ENCODE measurements around the gene MCM9. TPM values are rescaled to one million over a fixed set of nuclear protein-coding genes. Genes with fewer than 3 reads are reported as not detected.
A peak's percentile ranks its signal among the peaks of the same experiment; 100 is the strongest.

MCM9 gene
- total and polyA plus RNA-seq, 2 of the 4 experiments (the other 2 are of a cell fraction) = 3.5 to 7.2 TPM

DNA sequence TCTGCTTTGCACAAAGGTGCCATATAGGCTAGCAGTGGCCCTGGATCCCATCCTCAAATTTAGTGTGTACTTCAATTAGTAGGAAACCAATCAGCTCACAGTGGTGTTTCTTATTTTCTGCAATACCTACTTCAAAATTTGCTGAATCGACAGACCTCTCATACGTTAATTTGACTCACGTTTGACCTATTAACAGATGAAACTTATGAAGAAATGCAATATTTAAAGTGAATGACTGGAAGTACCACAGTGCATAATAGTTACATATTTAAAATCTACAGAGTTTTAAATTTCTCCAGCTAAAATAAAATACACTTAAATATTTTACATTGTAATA is 47.6 kb upstream of the MCM9 start:
- Histone ChIP-seq H4K91ac (ENCODE audit: insufficient read depth, low read depth, low read length) (no peak overlapping the region), H3K4me3 (ENCODE audit: insufficient read depth, low read depth, low read length) (no peak overlapping the region), H3K23ac (ENCODE audit: low read depth, low read length) (no peak overlapping the region), H2BK20ac (ENCODE audit: low read depth, low read length) (no peak overlapping the region), H4K5ac (ENCODE audit: low read depth, low read length) (no peak overlapping the region), H3K4me2 (ENCODE audit: low read depth, low read length) (no peak overlapping the region), H3K27me3 (ENCODE audit: control insufficient read depth, insufficient read depth, low read length) (no peaks in the 10 kb centered on the region), H4K20me1 (ENCODE audit: insufficient read depth, low read length) (no peaks in the 10 kb centered on the region), H3K9ac (ENCODE audit: low read depth, low read length) (no peak overlapping the region), H3K4me1 (ENCODE audit: control insufficient read depth, insufficient read depth, low read length) (no peaks in the 10 kb centered on the region), H2AFZ (replicated peaks; ENCODE audit: low read length, poor library complexity) (no peak overlapping the region), H3K79me1 (ENCODE audit: low read depth in 1 of 2, low read length in 2 of 2) (no peaks in the 10 kb centered on the region), H2AK5ac (ENCODE audit: low read depth, low read length) (no peak overlapping the region), H3K27ac (ENCODE audit: insufficient read depth, low read length) (no peak overlapping the region), H3K56ac (ENCODE audit: extremely low read depth, insufficient read depth, low read length) (no peak overlapping the region), H2AK9ac (replicated peaks; ENCODE audit: low read depth, low read length, poor library complexity) (no peak overlapping the region), H4K8ac (ENCODE audit: low read depth in 2 of 2, low read length in 2 of 2) (no peak overlapping the region), H3K4ac (ENCODE audit: low read depth, low read length) (no peak overlapping the region), H3K36me3 (ENCODE audit: control insufficient read depth, insufficient read depth, low read length) (no peaks in the 10 kb centered on the region), H3K14ac (replicated peaks; ENCODE audit: low read depth, low read length) (no peak overlapping the region), H2BK5ac (ENCODE audit: low read depth, low read length, poor library complexity, severe bottlenecking) (no peak overlapping the region), H3K18ac (ENCODE audit: low read depth, low read length) (no peak overlapping the region), H2BK15ac (ENCODE audit: low read depth, low read length) (no peak overlapping the region), H2BK120ac (ENCODE audit: low read depth, low read length) (no peak overlapping the region), H3K9me1 (ENCODE audit: insufficient read depth, low read length) (no peaks in the 10 kb centered on the region), H3K9me3 (ENCODE audit: control insufficient read depth, insufficient read depth, low read length) (no peaks in the 10 kb centered on the region)
- ChIA-PET POLR2A (ENCODE audit: unreplicated experiment) (no interaction called here), CTCF (no interaction called here)
- no TSS peak for BruUV-seq (replicated peaks)
- TF ChIP-seq RAD21 (IDR thresholded peaks at IDR 0.05; ENCODE audit: low read length) (no peak), MAFK (IDR thresholded peaks at IDR 0.05; ENCODE audit: low read depth, low read length) (peak; percentile 54)
- dilution Hi-C loops (cut with HindIII; ENCODE audit: low sequenced_read_pairs, unreplicated experiment) = no loop called here
- intact Hi-C loops (cut with micrococcal nuclease) = no loop called here
- WGBS, 2 experiments (ENCODE audit: extremely low coverage in 2 of 2, insufficient read length in 1 of 2) = no CpG with 5 or more reads among the region's 3 CpGs
- DNase-seq (no peak), ATAC-seq (ENCODE audit: low read depth) (no peak)
- in situ Hi-C loops (cut with MboI; ENCODE audit: low sequenced_read_pairs) = no loop called here

All from IMR-90 (cell line).